Stimulated activated CD8-positive, alpha-beta memory T cell treated with anti-CD3 and anti-CD28 coated beads, Interleukin-7, amount 100 ng/mL, for 24 hours (primary cell): ENCODE data around the gene SLC50A1.

Source experiments
- DNase-seq: peaks from one replicate; pipeline ENCODE4 v3.0.0-alpha.2; 2020; ENCODE audit warnings: low read depth

The SLC50A1 gene

DNA sequence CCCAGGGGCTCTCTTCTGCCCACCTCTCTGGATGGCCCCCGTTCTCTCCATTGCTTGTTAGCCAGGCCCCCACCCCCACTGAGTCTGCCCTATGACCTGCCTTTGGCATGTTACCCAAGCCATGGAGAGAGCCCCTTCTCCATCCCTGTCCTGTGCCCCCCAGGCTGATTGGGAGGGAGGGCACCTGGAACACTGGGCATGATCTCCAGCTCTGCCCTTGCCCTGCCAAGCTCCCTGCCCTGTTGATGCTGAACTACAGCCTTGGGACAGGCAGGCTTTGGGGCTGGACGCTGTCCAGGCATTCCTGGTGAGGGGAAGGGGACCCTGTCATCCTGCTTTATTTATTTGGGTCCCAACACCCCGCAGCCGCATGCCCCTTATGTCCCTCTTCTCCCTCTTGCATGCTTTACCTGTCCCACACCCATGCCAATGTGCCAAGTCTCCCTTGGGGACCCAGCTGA is 48.7 kb downstream of the SLC50A1 start:
- no peak for DNase-seq

DNA sequence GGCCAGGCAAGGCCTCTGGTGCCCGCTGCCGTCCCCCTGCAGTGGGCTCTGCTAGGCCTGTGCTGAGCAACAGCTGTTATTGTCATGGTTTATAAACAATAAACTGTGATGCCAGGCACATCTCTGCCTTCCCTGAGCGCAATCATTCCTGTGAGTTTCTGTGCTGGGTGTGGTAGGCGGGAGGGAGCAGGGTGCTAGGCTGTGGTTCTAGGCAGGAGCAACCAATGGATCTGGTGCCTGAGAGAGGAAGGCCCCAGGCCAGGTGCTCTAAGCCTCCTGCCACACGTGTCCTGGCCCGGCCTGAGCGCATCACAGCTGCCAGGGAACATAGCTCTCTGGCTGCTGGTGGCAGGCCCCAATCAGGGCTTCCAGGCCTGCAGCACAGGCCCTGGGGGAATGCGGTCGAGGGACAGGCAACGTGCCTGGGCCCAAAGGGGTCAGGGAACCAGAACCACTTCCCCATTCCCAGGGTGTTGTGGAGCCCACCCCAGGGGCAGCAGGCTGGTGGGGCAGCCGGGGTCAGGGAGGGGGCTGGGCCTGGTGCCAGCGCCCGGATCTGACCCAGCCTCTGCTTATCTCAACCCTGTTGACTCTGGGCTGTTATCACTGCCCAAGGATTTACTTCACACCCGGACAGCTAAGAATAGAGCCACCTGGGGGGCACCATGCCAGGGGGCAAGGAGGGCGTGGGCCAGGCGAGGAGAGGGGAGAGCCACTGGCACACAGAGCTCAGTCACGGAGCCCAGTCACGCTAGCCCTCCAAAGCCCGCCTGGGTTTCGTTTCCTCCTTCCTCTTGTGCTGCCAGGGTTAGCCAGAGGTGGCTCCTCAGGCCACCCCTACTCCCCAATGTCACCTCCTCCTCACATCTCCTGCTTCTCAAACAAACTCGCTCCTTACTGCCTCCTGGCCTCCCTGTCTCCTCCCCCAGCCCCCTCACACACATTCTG is 49.5 kb downstream of the SLC50A1 start:
- DNase-seq, result no peak

DNA sequence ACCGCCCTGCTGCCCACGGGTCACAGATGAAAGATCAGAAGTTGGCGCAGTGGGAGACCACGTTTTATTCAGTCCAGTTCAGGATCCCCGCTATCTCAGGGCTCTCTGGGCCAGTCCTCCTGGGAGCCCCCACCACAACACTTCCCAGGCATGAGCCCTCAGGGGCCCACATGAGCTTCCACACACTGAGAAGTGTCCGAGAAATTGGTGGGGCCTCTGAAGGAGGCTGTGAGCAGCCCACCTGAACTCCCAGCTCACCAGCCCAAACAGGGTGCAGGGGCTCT is 50.1 kb downstream of the SLC50A1 start:
- DNase-seq, result no peak

DNA sequence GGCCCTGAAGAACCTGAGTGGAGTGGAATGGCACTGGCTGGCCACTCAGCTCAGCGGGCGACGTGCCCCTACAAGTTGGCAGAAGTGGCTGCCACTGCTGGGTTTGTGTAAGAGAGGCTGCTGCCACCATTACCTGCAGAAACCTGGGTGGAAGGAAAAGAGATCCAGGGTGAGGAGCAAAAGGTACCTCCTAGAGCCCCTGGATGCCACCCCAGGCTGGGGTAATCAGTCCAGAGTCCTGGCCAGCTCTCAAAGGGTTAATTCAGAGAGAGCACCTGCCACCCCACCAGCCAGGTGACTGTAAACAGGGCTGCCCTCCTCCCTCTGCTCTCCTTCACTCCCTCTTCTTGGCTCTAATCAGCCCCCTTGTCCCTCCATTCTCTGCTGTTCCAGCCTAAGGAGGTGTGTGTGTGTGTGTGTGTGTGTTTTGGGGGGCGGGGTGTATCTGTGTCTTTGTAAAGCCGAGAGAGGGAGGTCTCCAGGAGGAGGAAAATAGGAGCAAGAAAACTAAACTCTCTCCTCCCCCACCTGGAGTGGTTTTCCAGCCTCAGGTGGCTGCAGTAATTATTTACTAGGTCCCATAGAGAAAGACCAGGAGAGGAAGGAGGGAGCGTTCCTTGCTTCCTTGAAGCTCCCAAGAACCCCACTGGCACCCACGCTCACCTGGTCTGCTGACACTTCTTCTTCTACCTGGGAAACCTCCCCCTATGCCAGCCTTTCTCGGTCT is 50.6 kb downstream of the SLC50A1 start:
- no peak for DNase-seq

DNA sequence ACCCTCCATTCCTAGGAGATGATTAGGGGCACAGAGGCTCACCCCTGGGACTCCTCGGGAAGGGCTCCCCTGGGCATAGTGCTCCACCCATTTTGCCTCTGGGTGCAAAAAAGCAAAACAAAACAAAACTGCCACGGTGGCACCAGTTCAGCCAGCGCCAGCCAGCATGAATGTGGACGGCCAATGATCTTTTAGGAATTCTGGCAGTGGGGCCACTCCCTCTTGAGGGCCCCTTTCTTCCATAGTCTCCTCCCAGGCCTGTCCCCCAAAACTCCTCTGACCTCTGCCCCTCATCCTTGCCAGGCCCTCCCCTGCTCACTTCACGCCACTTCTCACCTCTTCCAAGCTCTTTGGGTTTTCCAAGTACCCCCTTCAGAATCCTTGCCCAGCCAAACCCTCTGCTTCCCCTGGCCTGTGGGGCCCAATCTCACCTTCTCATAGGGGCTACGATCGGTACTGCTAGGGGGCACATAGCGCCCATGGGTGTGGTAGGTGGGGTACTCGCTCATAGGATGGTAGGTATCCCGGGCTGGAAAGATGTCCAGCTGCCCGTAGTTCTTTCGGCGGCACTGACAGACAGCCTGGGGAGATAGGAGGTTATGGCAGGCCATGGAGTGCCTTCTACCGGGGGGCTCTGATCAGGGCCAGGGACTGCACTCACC is 51.3 kb downstream of the SLC50A1 start:
- no peak for DNase-seq

DNA sequence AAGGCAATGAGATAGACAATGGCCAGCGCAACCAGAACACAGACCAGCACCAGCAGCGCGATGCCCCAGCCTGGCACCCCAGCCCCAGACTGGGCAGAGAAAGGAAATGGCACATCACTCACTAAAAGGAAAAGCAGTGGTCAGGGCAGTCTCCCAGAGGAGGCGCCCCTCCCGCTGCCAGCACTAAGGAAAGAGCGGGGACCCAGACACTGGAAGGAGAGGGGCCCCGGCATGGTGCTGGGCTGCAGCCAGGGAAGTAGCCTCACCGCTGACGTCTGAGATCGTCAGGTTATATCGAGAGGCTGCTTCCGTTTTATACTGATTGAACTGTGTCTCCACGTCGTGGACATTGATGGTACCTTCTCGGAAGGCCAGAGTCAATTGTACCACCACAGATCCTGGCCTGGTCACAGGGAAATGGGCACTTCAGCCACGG is 51.8 kb downstream of the SLC50A1 start:
- no peak for DNase-seq

DNA sequence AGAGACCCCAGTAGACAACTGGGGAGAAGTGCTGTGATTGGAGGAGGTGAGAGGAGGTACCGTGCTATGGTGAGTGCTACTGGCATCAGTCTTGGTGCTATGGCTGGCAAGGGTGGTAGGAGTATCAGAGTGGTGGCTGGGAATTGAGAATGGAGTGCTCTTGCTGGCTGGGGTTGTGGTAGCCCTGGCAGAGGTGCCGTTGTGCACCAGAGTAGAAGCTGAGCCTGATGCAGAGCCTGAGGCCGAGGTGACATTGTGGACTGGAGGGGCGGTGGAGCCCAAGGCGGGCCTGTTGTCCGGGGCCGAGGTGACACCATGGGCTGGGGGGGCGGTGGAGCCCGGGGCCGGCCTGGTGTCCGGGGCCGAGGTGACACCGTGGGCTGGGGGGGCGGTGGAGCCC is 52.6 kb downstream of the SLC50A1 start:
- DNase-seq, result no peak
